NCI-H446 (cell line): ENCODE results near the gene ATP5PD.
A peak's percentile ranks its signal among the peaks of the same experiment; 100 is the strongest.

Experiments
- DNase-seq, 2 experiments: peaks; one replicate each; lab custom pipeline; 2025; lab: John Stamatoyannopoulos, UW

Gene ATP5PD

DNA sequence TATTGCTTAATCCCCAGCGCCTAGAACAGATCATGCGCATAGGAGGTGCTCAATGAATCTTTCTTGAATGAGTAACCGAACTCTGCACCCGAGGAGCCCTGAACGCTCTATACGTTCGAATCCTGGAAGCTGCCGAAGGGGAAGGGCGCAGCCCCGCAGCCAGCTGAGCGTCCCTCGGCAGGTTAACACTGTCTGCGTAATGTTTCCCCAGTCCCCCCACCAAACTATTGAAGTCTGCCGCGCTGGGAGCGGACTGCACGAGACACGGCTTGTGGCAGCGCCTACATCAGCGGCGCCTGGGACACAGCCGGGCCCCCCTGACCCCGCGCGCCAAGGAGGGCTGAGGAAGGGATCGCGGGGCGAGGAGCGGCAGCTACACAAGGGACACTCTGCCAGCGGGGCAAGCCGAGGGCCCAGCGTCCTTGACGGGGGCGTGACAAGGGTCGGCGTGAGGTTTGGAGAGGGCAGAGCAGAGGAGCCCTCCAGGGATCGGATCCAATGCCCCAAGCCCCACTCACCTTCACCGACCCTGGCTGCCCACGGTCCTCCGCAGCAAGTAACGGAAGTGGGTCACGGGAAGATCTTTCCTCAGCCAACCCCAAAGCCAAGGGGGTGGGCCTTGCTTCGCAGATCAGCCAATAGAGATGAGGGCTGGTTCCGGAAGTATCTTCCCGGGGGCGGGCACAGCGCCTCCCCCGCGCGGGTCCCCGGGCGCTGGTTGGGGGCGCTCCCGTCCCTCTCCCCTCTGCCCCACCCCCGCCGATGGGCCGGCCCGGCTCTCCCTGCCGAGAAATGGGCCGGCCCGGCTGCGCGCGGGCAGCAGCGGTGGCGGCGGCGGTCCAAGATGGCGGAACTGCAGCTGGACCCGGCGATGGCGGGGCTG, at the start of gene ATP5PD, which contains the start of gene KCTD2:
Gene ATP5PD (minus strand): TSS at position 563 of the 883 bp plus-strand sequence. CDS start 4,319 bp downstream, outside the sequence.
Gene KCTD2 (plus strand): TSS at position 819 of the 883 bp plus-strand sequence. CDS start 26 bp downstream, at position 845.
- peak; percentile 87 to 97 for DNase-seq

- DNase-seq, result no peak
Observed at GRCh38 chr17:75096082-75096625, 49.4 kb upstream of the ATP5PD start.

GRCh38 chr17:75094871-75095399, 48.2 kb upstream of the ATP5PD start:
- no peak for DNase-seq

- no peak for DNase-seq
Observed at GRCh38 chr17:75093548-75094158, 46.9 kb upstream of the ATP5PD start.

- DNase-seq, result no peak
Observed at GRCh38 chr17:75091855-75092327, 45.1 kb upstream of the ATP5PD start.

GRCh38 chr17:75090871-75091854, 44.4 kb upstream of the ATP5PD start:
- DNase-seq, result no peak

- DNase-seq, result no peak
Observed at GRCh38 chr17:75088465-75089417, 42.0 kb upstream of the ATP5PD start.

GRCh38 chr17:75087558-75088453, 41.0 kb upstream of the ATP5PD start, which contains the start of gene SLC16A5:
Gene SLC16A5 (plus strand): TSS chr17:75087954. CDS start chr17:75093637, 5,683 bp downstream.
- no peak for DNase-seq

DNA sequence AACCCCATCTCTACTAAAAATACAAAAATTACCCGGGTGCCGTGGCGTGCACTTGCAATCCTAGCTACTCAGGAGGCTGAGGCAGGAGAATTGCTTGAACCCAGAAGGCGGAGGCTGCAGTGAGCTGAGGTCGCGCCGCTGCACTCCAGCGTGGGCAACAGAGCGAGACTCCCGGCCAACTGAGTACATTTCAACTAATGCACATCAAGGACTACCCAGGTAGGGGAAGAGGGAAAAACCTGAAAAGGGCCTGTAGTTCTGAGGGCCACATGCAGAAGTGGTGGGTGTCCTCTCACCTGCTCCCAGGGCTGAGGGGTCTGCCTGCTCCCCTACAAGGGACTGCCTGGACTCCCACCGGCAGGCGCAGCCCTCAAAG, 40.4 kb upstream of the ATP5PD start:
- DNase-seq, result no peak

DNA sequence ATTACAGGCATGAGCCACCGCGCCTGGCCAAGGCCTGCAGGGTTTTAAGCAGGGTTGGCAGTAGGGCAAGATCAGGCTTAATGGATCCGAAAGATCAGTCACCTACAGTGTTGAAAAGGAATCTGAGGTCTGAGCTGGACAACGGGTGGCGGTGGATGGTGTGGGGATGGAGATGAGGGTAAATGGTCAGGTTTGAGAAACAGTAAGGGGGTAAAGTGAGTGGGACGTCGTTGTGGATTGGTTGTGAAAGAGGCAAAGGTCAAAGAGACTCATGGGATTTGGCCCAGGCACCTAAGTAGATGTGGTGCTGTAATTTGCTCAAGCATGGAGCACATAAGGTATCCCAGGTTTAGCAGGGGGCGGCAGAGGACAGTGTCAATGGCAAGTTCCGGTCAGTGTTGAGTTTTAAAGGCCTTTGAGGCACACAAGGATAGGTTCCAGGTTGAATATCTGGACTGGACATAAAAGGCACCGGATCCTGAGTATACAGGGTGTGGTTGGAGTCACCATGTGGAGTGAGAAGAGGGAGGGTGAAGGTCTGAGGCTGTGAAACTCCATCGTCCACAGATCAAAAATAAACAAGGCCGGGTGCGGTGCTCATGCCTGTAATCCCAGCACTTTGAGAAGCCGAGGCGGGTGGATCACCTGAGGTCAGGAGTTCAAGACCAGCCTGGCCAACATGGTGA, 39.9 kb upstream of the ATP5PD start:
- DNase-seq, result no peak

- DNase-seq, result no peak
Observed at GRCh38 chr17:75084039-75084660, 37.4 kb upstream of the ATP5PD start.

GRCh38 chr17:75082683-75083082, 35.9 kb upstream of the ATP5PD start:
- DNase-seq, result no peak

GRCh38 chr17:75081611-75082540, 35.1 kb upstream of the ATP5PD start:
- no peak for DNase-seq

DNA sequence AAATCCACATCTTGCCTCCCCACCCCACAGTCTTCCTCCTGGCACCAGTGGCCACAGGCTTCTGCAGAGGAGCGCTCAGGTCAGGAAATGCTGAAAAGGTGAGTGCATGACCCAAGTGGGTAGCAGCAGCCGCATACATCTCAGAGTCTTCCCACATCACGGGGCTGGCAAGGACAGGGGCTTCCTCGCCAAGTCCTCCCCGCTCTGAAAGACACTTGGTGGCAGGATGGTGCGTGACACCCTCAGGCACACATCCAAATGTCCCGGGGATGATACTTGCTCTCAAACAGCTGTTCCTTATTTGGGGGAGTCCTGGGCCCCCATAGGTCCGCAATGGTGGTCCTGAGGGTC, 32.2 kb upstream of the ATP5PD start:
- no peak for DNase-seq

- DNase-seq, result peak in 1 of 2 experiments; percentile 33
Observed at GRCh38 chr17:75078284-75079022, 31.7 kb upstream of the ATP5PD start.
